SK-MEL-5 (cell line): ENCODE data around the gene CCIN. TPM values are rescaled to one million over a fixed set of nuclear protein-coding genes. Genes with fewer than 3 reads are reported as not detected.
A peak's percentile ranks its signal among the peaks of the same experiment; 100 is the strongest.
"Not testable (repeated sequence)": the region's sequence is repeated elsewhere in the genome, so short reads cannot be mapped to it uniquely, and the experiment has no call there.

ENCODE experiments used
- DNase-seq: peaks from one replicate; pipeline ENCODE4 v3.0.0-alpha.2; 2016; ENCODE audit warnings: low read depth, low spot score
- in situ Hi-C: cut with HindIII; loops from 2 replicates; pipeline ENCODE4 v1.10.0; 2016; ENCODE audit warnings: low sequenced_read_pairs, high pct_unique_total_duplicates, low pct_unique_long_range_greater_than_20kb
- total RNA-seq: library from RNA; depleted of rRNA; stranded (reverse); fragments of >200 nt; shearing (Covaris generic); gene quantifications from 2 replicates; pipeline ENCODE4 v1.2.3, GENCODE V29; 2014

The CCIN gene
- total RNA-seq, 1 experiment from 2014 or later: not detected

- no peak for DNase-seq
- in situ Hi-C loops: no loop called here
Observed at GRCh38 chr9:36151316-36152210, 17.6 kb upstream of the CCIN start.

GRCh38 chr9:36152741-36153438 is 16.3 kb upstream of the CCIN start:
- no peak for DNase-seq
- in situ Hi-C loops: no loop called here

GRCh38 chr9:36153746-36154145 is 15.4 kb upstream of the CCIN start:
- DNase-seq: no peak
- in situ Hi-C loops: no loop called here

- in situ Hi-C loops: no loop called here
- peak; percentile 74 for DNase-seq
Observed at GRCh38 chr9:36154331-36154952, 14.7 kb upstream of the CCIN start.

GRCh38 chr9:36156116-36156515 is 13.1 kb upstream of the CCIN start:
- DNase-seq: no peak
- in situ Hi-C loops: no loop called here

GRCh38 chr9:36158122-36158521 is 11.1 kb upstream of the CCIN start:
- DNase-seq: no peak
- in situ Hi-C loops: no loop called here

GRCh38 chr9:36158917-36159316 is 10.3 kb upstream of the CCIN start:
- in situ Hi-C loops: no loop called here
- no peak for DNase-seq

- in situ Hi-C loops, DNase-seq: not testable (repeated sequence)
Observed at GRCh38 chr9:36159509-36159908, 9.7 kb upstream of the CCIN start.

GRCh38 chr9:36160126-36160525 is 9.1 kb upstream of the CCIN start:
- in situ Hi-C loops, DNase-seq: not testable (repeated sequence)

GRCh38 chr9:36161187-36161586 is 8.0 kb upstream of the CCIN start:
- no peak for DNase-seq
- in situ Hi-C loops: no loop called here

- in situ Hi-C loops: no loop called here
Observed at GRCh38 chr9:36162211-36162738, 6.9 kb upstream of the CCIN start.

GRCh38 chr9:36163049-36163785 is 6.0 kb upstream of the CCIN start:
- in situ Hi-C loops: no loop called here
- DNase-seq: no peak

More at GRCh38 chr9:36162211-36162738, 6.9 kb upstream of the CCIN start:
- DNase-seq: no peak

- in situ Hi-C loops: no loop called here
- DNase-seq: no peak
Observed at GRCh38 chr9:36163786-36164170, 5.4 kb upstream of the CCIN start.

GRCh38 chr9:36164372-36164771 is 4.8 kb upstream of the CCIN start:
- in situ Hi-C loops: no loop called here
- no peak for DNase-seq

GRCh38 chr9:36164989-36165388 is 4.2 kb upstream of the CCIN start:
- in situ Hi-C loops: no loop called here
- no peak for DNase-seq

GRCh38 chr9:36165826-36166167 is 3.4 kb upstream of the CCIN start:
- in situ Hi-C loops: no loop called here

GRCh38 chr9:36166168-36166927 is 2.8 kb upstream of the CCIN start:
- peak; percentile 70 for DNase-seq
- in situ Hi-C loops: no loop called here

More at GRCh38 chr9:36165826-36166167, 3.4 kb upstream of the CCIN start:
- DNase-seq: no peak
